Neuronal stem cell (in vitro differentiated cells): ENCODE results near the gene BCHE.

ENCODE experiments used
- DNase-seq: peaks from one replicate; pipeline ENCODE4 v3.0.0-alpha.2; 2013; ENCODE audit warnings: low spot score
- H2AFZ ChIP-seq: one replicate; pipeline ENCODE4 v1.6.1; 2013; ENCODE audit warnings: mild to moderate bottlenecking, low read length, inconsistent platforms
- H2AK5ac ChIP-seq: 2 replicates; pipeline ENCODE4 v1.6.1; 2013; ENCODE audit warnings: low read depth, mild to moderate bottlenecking, inconsistent platforms, low read length, moderate library complexity, mixed read lengths
- H2BK120ac ChIP-seq: 2 replicates; pipeline ENCODE4 v1.6.1; 2013; ENCODE audit warnings: low read depth, mild to moderate bottlenecking, inconsistent platforms, low read length, moderate library complexity, mixed read lengths
- H2BK12ac ChIP-seq: one replicate; pipeline ENCODE4 v1.6.1; 2013; ENCODE audit warnings: low read length, inconsistent platforms
- H2BK15ac ChIP-seq: 2 replicates; pipeline ENCODE4 v1.6.1; 2013; ENCODE audit warnings: mild to moderate bottlenecking, low read length, inconsistent platforms, mixed read lengths
- H2BK5ac ChIP-seq: one replicate; pipeline ENCODE4 v1.6.1; 2013; ENCODE audit warnings: inconsistent platforms, mild to moderate bottlenecking, low read length, moderate library complexity
- H3K14ac ChIP-seq: one replicate; pipeline ENCODE4 v1.6.1; 2013; ENCODE audit warnings: low read length, inconsistent platforms
- H3K18ac ChIP-seq: 2 replicates; pipeline ENCODE4 v1.6.1; 2013; ENCODE audit warnings: low read length, inconsistent platforms
- H3K23ac ChIP-seq: 2 replicates; pipeline ENCODE4 v1.6.1; 2013; ENCODE audit warnings: low read depth, mild to moderate bottlenecking, mixed read lengths, low read length, inconsistent platforms; ENCODE audit not compliant: poor library complexity
- H3K27ac ChIP-seq: replicated peaks from 3 replicates; pipeline ENCODE4 v1.5.1; 2013; ENCODE audit warnings: low read length, inconsistent platforms
- H3K27me3 ChIP-seq, 3 experiments: 2 replicates each; pipeline ENCODE4 v1.6.1; 2013; ENCODE audit warnings: low read length in 3 of 3, mild to moderate bottlenecking in 2 of 3, inconsistent platforms in 1 of 3, low read depth in 1 of 3, mixed read lengths in 1 of 3, moderate library complexity in 1 of 3; ENCODE audit not compliant: control insufficient read depth in 3 of 3, insufficient read depth in 3 of 3
- H3K36me3 ChIP-seq, 2 donors: replicated peaks in 1 of 2; 2 replicates each; pipeline ENCODE4 v1.6.1; 2013; ENCODE audit warnings: low read length in 2 of 2; ENCODE audit not compliant: control insufficient read depth in 2 of 2, insufficient read depth in 2 of 2
- H3K4ac ChIP-seq: 2 replicates; pipeline ENCODE4 v1.6.1; 2013; ENCODE audit warnings: inconsistent platforms, mild to moderate bottlenecking, low read length, moderate library complexity
- H3K4me1 ChIP-seq, 2 donors: 1 replicate in 1 of 2; 2 replicates in 1 of 2; pipeline ENCODE4 v1.6.1; 2013; ENCODE audit warnings: low read length in 2 of 2, low read depth in 1 of 2; ENCODE audit not compliant: control insufficient read depth in 2 of 2, insufficient read depth in 1 of 2
- H3K4me2 ChIP-seq: one replicate; pipeline ENCODE4 v1.6.1; 2013; ENCODE audit warnings: mild to moderate bottlenecking, low read length, inconsistent platforms; ENCODE audit not compliant: insufficient read depth, poor library complexity, severe bottlenecking
- H3K4me3 ChIP-seq, 2 donors: 2 replicates each; pipeline ENCODE4 v1.5.1; 2013; ENCODE audit warnings: low read length in 2 of 2, mild to moderate bottlenecking in 2 of 2, inconsistent platforms in 1 of 2, moderate library complexity in 1 of 2
- H3K79me1 ChIP-seq: one replicate; pipeline ENCODE4 v1.6.1; 2013; ENCODE audit warnings: low read depth, mild to moderate bottlenecking, inconsistent platforms, low read length, moderate library complexity
- H3K9ac ChIP-seq: one replicate; pipeline ENCODE4 v1.6.1; 2013; ENCODE audit warnings: mild to moderate bottlenecking, low read depth, low read length, inconsistent platforms; ENCODE audit not compliant: poor library complexity
- H3K9me3 ChIP-seq, 2 donors: replicated peaks in 1 of 2; 2 replicates each; pipeline versions ENCODE3 to v1.6.1; 2013; ENCODE audit warnings: low read length in 2 of 2, mild to moderate bottlenecking in 2 of 2, inconsistent platforms in 1 of 2, low read depth in 1 of 2, mixed read lengths in 1 of 2, moderate library complexity in 1 of 2; ENCODE audit not compliant: control insufficient read depth in 2 of 2, insufficient read depth in 1 of 2
- H4K8ac ChIP-seq: one replicate; pipeline ENCODE4 v1.6.1; 2013; ENCODE audit warnings: low read depth, mild to moderate bottlenecking, inconsistent platforms, low read length, moderate library complexity
- H4K91ac ChIP-seq: one replicate; pipeline ENCODE4 v1.6.1; 2013; ENCODE audit warnings: low read length, low read depth, mild to moderate bottlenecking, inconsistent platforms; ENCODE audit not compliant: poor library complexity
- WGBS, 2 donors: extraction: QIAGEN DNeasy Blood & Tissue Kit; methylation state at CpG; one replicate each; pipeline ENCODE4 v1.1.7; 2013; ENCODE audit warnings: missing lambda C conversion rate in 2 of 2, mixed read lengths in 1 of 2; ENCODE audit not compliant: insufficient read length in 2 of 2, insufficient replicate concordance in 1 of 2; ENCODE audit errors: extremely low coverage in 2 of 2; 5-methylcytosine and 5-hydroxymethylcytosine counted together

BCHE gene

DNA sequence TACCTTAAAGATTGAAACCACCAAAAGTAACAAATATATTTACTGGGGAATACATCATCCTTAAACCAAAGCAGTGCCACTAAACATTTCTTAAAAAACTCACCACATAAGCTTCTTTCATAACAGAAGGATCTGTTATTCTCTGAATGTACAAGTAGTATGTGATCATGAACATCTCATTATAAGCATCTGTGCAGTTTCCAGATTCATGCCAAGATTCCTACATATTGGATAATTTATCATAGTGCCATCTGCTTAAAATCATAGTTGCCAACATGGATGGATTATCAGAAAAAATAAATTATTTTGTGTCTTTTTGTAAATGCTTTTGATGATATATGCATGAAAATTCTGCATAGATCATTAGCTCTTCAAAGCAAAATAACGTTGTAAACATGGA, 21.8 kb upstream of the BCHE start:
- no peak overlapping the region for H3K27ac ChIP-seq
- H2BK15ac ChIP-seq = no peak overlapping the region
- H3K4me1 ChIP-seq = no peaks in the 10 kb centered on the region
- no CpG with 5 or more reads among the region's 1 CpG for WGBS, 2 donors
- no peak overlapping the region for H3K23ac ChIP-seq
- no peak overlapping the region for H2BK120ac ChIP-seq
- H3K36me3 ChIP-seq = no peaks in the 10 kb centered on the region
- H4K8ac ChIP-seq = no peak overlapping the region
- no peak overlapping the region for H2AK5ac ChIP-seq
- DNase-seq = no peak
- H3K9ac ChIP-seq = no peak overlapping the region
- no peak overlapping the region for H3K4me3 ChIP-seq
- H3K9me3 ChIP-seq = no peaks in the 10 kb centered on the region
- H3K27me3 ChIP-seq = no peaks in the 10 kb centered on the region
- no peak overlapping the region for H3K18ac ChIP-seq
- H2BK12ac ChIP-seq = no peak overlapping the region
- no peaks in the 10 kb centered on the region for H3K79me1 ChIP-seq
- H4K91ac ChIP-seq = no peak overlapping the region
- no peak overlapping the region for H3K4me2 ChIP-seq
- no peak overlapping the region for H3K4ac ChIP-seq
- no peak overlapping the region for H2AFZ ChIP-seq
- no peak overlapping the region for H3K14ac ChIP-seq
- H2BK5ac ChIP-seq = no peak overlapping the region

DNA sequence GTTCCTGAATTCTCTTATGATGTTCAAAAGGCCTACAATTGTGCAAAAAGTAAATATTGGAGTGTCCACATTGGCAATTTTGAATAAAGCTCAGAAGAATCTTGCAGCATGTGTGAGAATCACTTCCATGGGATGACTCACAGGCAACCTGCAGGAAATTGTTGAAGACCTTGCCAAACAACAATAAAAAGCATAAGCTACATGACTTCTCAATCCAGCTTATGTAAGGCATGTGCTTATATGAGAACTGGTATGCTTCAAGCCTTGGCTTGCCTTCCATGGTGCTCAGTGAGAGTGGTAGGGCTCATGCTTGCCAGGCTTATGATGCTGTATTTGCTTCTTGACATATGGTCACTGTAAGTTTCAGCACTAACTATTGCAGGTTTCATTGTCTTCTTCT, 18.4 kb upstream of the BCHE start:
- peaks cover 0 to 2% of the 10 kb centered on the region in 2 donors for H3K4me1 ChIP-seq
- no peaks in the 10 kb centered on the region for H3K36me3 ChIP-seq
- H3K4me3 ChIP-seq = no peak overlapping the region
- H3K23ac ChIP-seq = no peak overlapping the region
- no peak overlapping the region for H3K14ac ChIP-seq
- H4K8ac ChIP-seq = no peak overlapping the region
- no peak overlapping the region for H3K27ac ChIP-seq
- no peak overlapping the region for H2BK120ac ChIP-seq
- H2BK5ac ChIP-seq = no peak overlapping the region
- no peak overlapping the region for H4K91ac ChIP-seq
- no peak overlapping the region for H2BK12ac ChIP-seq
- no peak overlapping the region for H3K4me2 ChIP-seq
- H3K18ac ChIP-seq = no peak overlapping the region
- H3K27me3 ChIP-seq = no peaks in the 10 kb centered on the region
- no peaks in the 10 kb centered on the region for H3K9me3 ChIP-seq
- H3K9ac ChIP-seq = no peak overlapping the region
- H2AFZ ChIP-seq = no peak overlapping the region
- DNase-seq = no peak
- no peak overlapping the region for H3K4ac ChIP-seq
- no peak overlapping the region for H2AK5ac ChIP-seq
- H3K79me1 ChIP-seq = no peaks in the 10 kb centered on the region
- no peak overlapping the region for H2BK15ac ChIP-seq

DNA sequence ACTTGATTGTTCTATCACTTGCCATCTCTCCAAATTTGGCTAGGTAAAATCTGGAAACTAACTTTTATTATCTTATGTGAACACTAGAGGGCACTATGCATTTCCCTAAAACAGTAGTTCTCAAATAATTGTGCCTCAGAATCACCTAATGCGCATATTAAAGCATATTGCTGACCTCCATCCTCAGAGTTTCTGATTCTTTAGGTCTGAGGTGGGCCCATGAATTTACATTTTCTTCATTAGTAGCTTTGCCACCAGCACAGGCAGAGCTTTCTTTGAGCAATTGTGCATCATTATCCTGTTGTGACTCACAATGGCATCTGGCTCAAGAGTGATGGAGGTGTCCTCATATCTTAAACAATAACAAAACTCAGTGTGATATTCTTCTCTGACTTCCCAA, 17.5 kb upstream of the BCHE start:
- no peak overlapping the region for H2BK120ac ChIP-seq

DNA sequence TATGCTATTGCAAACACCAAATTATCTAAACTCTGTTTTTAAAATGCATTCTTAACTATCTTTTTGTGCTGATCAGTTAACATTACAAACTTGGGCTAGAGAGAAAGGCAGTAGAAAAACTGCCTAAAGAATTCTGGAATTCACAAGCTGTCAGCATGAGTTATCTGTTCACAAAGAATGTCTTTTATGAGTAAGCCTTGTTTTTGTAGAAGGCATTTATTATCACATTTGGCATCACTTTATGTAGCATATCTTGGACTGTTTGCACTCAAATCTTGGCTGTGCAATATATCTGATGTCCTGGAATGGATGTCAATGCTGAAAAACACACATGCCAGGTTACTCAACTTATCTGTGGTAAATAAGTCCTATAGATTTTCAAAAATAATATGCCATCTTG, 15.5 kb upstream of the BCHE start:
- H3K27me3 ChIP-seq = no peaks in the 10 kb centered on the region
- H3K4me1 ChIP-seq = peaks cover 0 to 2% of the 10 kb centered on the region in 2 donors
- H2BK15ac ChIP-seq = no peak overlapping the region
- H3K9ac ChIP-seq = no peak overlapping the region
- no peak for DNase-seq
- H3K36me3 ChIP-seq = no peaks in the 10 kb centered on the region
- H3K18ac ChIP-seq = no peak overlapping the region
- no peak overlapping the region for H2AFZ ChIP-seq
- H4K91ac ChIP-seq = no peak overlapping the region
- H2BK12ac ChIP-seq = no peak overlapping the region
- H3K23ac ChIP-seq = no peak overlapping the region
- no peak overlapping the region for H2BK5ac ChIP-seq
- no peak overlapping the region for H2AK5ac ChIP-seq
- no peak overlapping the region for H3K4me2 ChIP-seq
- H3K14ac ChIP-seq = no peak overlapping the region
- no peaks in the 10 kb centered on the region for H3K9me3 ChIP-seq
- no peak overlapping the region for H3K4me3 ChIP-seq
- no peak overlapping the region for H3K27ac ChIP-seq
- H2BK120ac ChIP-seq = no peak overlapping the region
- H3K4ac ChIP-seq = no peak overlapping the region
- H3K79me1 ChIP-seq = no peaks in the 10 kb centered on the region
- H4K8ac ChIP-seq = no peak overlapping the region

More for the DNA sequence above, 17.5 kb upstream of the BCHE start:
- no peak overlapping the region for H3K9ac ChIP-seq
- no peak overlapping the region for H3K18ac ChIP-seq
- no peak overlapping the region for H2BK15ac ChIP-seq
- no peak overlapping the region for H3K4me3 ChIP-seq
- no peak overlapping the region for H3K23ac ChIP-seq
- no peaks in the 10 kb centered on the region for H3K9me3 ChIP-seq
- H3K14ac ChIP-seq = no peak overlapping the region
- H3K4me1 ChIP-seq = peaks cover 0 to 2% of the 10 kb centered on the region in 2 donors
- H2BK5ac ChIP-seq = no peak overlapping the region
- H2BK12ac ChIP-seq = no peak overlapping the region
- no peaks in the 10 kb centered on the region for H3K79me1 ChIP-seq
- no peak overlapping the region for H4K8ac ChIP-seq
- no peaks in the 10 kb centered on the region for H3K27me3 ChIP-seq
- H3K4me2 ChIP-seq = no peak overlapping the region
- DNase-seq = no peak
- no peak overlapping the region for H2AFZ ChIP-seq
- H4K91ac ChIP-seq = no peak overlapping the region
- no CpG with 5 or more reads among the region's 1 CpG for WGBS, 2 donors
- H3K36me3 ChIP-seq = no peaks in the 10 kb centered on the region
- no peak overlapping the region for H2AK5ac ChIP-seq
- H3K4ac ChIP-seq = no peak overlapping the region
- H3K27ac ChIP-seq = no peak overlapping the region
